ENCODE measurements around the gene PLA2G15. TPM values are rescaled to one million over a fixed set of nuclear protein-coding genes. Genes with fewer than 3 reads are reported as not detected.

Gene PLA2G15
- total and polyA plus RNA-seq, 2 of the 13 experiments (the other 11 are each of a cell fraction or from before 2014, with no cell fraction given): 14.4 to 23.7 TPM

DNA sequence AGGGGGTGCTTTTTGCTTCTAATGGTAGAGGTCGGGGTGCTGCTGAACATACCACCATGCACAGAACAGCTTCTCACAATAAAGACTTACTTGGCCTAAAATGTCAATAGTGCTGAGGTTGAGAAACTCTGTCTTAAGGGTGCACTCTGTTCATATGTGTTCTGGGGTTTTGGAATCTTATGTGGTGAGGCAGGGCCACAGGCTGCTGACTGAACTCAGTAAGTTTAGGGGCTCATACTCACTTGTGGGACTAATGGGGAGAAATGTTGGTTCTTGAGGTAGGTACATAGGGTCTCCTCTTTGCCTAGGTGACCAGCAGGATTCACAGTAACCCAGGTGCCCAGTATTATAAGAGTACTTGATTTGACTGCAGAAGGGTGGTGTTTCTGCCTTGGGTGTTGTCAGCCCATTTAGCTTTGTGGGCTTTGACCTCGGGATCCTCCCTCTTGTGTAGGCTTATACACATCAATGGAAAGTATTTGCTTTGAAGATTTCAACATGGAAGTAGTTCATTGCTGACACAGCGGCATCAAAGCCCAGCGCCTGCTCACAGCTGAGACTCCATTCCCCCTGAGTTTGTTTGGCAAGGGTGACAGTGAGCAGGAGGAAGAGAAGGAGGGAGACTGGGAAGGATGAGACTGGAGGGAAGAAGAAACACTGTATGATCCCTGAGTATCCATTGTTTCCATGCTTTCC lies 36.3 kb downstream of the PLA2G15 start (continued):
- TF ChIP-seq, protein P1, sequence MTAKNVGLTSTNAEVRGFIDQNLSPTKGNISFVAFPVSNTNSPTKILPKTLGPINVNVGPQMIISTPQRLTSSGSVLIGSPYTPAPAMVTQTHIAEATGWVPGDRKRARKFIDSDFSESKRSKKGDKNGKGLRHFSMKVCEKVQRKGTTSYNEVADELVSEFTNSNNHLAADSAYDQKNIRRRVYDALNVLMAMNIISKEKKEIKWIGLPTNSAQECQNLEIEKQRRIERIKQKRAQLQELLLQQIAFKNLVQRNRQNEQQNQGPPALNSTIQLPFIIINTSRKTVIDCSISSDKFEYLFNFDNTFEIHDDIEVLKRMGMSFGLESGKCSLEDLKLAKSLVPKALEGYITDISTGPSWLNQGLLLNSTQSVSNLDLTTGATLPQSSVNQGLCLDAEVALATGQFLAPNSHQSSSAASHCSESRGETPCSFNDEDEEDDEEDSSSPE (CRISPR knock-in tag; IDR thresholded peaks at IDR 0.05): peak; percentile 60; the same call in 1 of the 2 replicates
- TF ChIP-seq ZNF569 (CRISPR knock-in tag; IDR thresholded peaks at IDR 0.05; ENCODE audit: borderline replicate concordance) (no peak), MEIS1 (CRISPR knock-in tag; IDR thresholded peaks at IDR 0.05; ENCODE audit: borderline replicate concordance) (peak; percentile 98), PHB2 (IDR thresholded peaks at IDR 0.05; ENCODE audit: partially characterized antibody) (no peak), POLR2G (IDR thresholded peaks at IDR 0.05; ENCODE audit: low read depth, low read length) (peak; percentile 50; the same call in 1 of the 2 replicates), MXD4 (CRISPR knock-in tag; IDR thresholded peaks at IDR 0.05) (peak; percentile 40; the same call in 1 of the 2 replicates), HNF4A (CRISPR knock-in tag; IDR thresholded peaks at IDR 0.05) (peak; percentile 96), ZNF44 (CRISPR knock-in tag; IDR thresholded peaks at IDR 0.05) (peak; percentile 50; the same call in 1 of the 2 replicates), SIN3A (IDR thresholded peaks at IDR 0.05; ENCODE audit: borderline replicate concordance, low read depth, low read length) (peak; percentile 79; the same call in 1 of the 2 replicates), THYN1 (CRISPR knock-in tag; IDR thresholded peaks at IDR 0.05; ENCODE audit: borderline replicate concordance, low read depth) (no peak), ZNF138 (CRISPR knock-in tag; IDR thresholded peaks at IDR 0.05; ENCODE audit: low read depth) (0 out of 2 replicates have a peak, but pooled peaks have one; percentile 54), HOXD1 (CRISPR knock-in tag; IDR thresholded peaks at IDR 0.05) (no peak), ZNF839 (CRISPR knock-in tag; IDR thresholded peaks at IDR 0.05; ENCODE audit: borderline replicate concordance) (no peak), ZNF251 (CRISPR knock-in tag; IDR thresholded peaks at IDR 0.05) (no peak), MED8 (CRISPR knock-in tag; IDR thresholded peaks at IDR 0.05; ENCODE audit: insufficient replicate concordance) (peak; percentile 83), KAT2B (IDR thresholded peaks at IDR 0.05; ENCODE audit: borderline replicate concordance, low read depth, low read length) (no peak), SYNCRIP (IDR thresholded peaks at IDR 0.05; ENCODE audit: insufficient read depth, low read depth, low read length) (no peak), DPF2 (CRISPR knock-in tag; IDR thresholded peaks at IDR 0.05; ENCODE audit: borderline replicate concordance, low read depth) (peak; percentile 96), FOXC1 (CRISPR knock-in tag; IDR thresholded peaks at IDR 0.05; ENCODE audit: borderline replicate concordance) (0 out of 2 replicates have a peak, but pooled peaks have one; percentile 45), RCOR2 (CRISPR knock-in tag; IDR thresholded peaks at IDR 0.05) (peak; percentile 96), FOXA3 (CRISPR knock-in tag; IDR thresholded peaks at IDR 0.05) (peak; percentile 96), HHEX (CRISPR knock-in tag; IDR thresholded peaks at IDR 0.05) (peak; percentile 91), HNRNPUL1 (IDR thresholded peaks at IDR 0.05; ENCODE audit: low read depth, low read length) (no peak)
- TF ChIP-seq, protein P2, sequence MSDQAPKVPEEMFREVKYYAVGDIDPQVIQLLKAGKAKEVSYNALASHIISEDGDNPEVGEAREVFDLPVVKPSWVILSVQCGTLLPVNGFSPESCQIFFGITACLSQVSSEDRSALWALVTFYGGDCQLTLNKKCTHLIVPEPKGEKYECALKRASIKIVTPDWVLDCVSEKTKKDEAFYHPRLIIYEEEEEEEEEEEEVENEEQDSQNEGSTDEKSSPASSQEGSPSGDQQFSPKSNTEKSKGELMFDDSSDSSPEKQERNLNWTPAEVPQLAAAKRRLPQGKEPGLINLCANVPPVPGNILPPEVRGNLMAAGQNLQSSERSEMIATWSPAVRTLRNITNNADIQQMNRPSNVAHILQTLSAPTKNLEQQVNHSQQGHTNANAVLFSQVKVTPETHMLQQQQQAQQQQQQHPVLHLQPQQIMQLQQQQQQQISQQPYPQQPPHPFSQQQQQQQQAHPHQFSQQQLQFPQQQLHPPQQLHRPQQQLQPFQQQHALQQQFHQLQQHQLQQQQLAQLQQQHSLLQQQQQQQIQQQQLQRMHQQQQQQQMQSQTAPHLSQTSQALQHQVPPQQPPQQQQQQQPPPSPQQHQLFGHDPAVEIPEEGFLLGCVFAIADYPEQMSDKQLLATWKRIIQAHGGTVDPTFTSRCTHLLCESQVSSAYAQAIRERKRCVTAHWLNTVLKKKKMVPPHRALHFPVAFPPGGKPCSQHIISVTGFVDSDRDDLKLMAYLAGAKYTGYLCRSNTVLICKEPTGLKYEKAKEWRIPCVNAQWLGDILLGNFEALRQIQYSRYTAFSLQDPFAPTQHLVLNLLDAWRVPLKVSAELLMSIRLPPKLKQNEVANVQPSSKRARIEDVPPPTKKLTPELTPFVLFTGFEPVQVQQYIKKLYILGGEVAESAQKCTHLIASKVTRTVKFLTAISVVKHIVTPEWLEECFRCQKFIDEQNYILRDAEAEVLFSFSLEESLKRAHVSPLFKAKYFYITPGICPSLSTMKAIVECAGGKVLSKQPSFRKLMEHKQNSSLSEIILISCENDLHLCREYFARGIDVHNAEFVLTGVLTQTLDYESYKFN (CRISPR knock-in tag; conservative IDR thresholded peaks at IDR 0.05): peak; percentile 98
- TF ChIP-seq, protein P3, sequence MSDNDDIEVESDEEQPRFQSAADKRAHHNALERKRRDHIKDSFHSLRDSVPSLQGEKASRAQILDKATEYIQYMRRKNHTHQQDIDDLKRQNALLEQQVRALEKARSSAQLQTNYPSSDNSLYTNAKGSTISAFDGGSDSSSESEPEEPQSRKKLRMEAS (IDR thresholded peaks at IDR 0.05): peak; percentile 58; the same call in 1 of the 2 replicates
- TF ChIP-seq, protein P4, sequence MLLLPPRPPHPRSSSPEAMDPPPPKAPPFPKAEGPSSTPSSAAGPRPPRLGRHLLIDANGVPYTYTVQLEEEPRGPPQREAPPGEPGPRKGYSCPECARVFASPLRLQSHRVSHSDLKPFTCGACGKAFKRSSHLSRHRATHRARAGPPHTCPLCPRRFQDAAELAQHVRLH (CRISPR knock-in tag; IDR thresholded peaks at IDR 0.05; ENCODE audit: borderline replicate concordance, low read depth): peak; percentile 84; the same call in 1 of the 2 replicates

Data from HepG2 (cell line).